ENCODE measurements around the gene AGK.

The AGK gene

GRCh38 chr7:141600168-141601006, 49.2 kb downstream of the AGK start:
- Histone ChIP-seq H3K9me3 (no peaks in the 10 kb centered on the region), H3K27ac (no peak overlapping the region), H3K4me1 (ENCODE audit: control insufficient read depth in 1 of 2, insufficient read depth in 1 of 2, low read depth in 1 of 2, low read length in 1 of 2) (no peaks in the 10 kb centered on the region), H3K36me3 (no peaks in the 10 kb centered on the region), H3K27me3 (no peaks in the 10 kb centered on the region), H3K4me3 (ENCODE audit: low read depth in 1 of 2, low read length in 1 of 2) (no peak overlapping the region)
- no peak for TF ChIP-seq CTCF (IDR thresholded peaks at IDR 0.05)

GRCh38 chr7:141609576-141609975, 58.4 kb downstream of the AGK start:
- Histone ChIP-seq H3K9me3 (no peaks in the 10 kb centered on the region), H3K4me1 (ENCODE audit: control insufficient read depth in 1 of 2, insufficient read depth in 1 of 2, low read depth in 1 of 2, low read length in 1 of 2) (no peaks in the 10 kb centered on the region), H3K27ac (no peak overlapping the region), H3K36me3 (no peaks in the 10 kb centered on the region), H3K4me3 (ENCODE audit: low read depth in 1 of 2, low read length in 1 of 2) (no peak overlapping the region), H3K27me3 (no peaks in the 10 kb centered on the region)
- TF ChIP-seq CTCF (IDR thresholded peaks at IDR 0.05) = no peak

- no peaks in the 10 kb centered on the region for H3K27me3 ChIP-seq
- no peak for TF ChIP-seq CTCF (IDR thresholded peaks at IDR 0.05)
- H3K4me3 ChIP-seq (ENCODE audit: low read depth in 1 of 2, low read length in 1 of 2) = no peak overlapping the region
- H3K36me3 ChIP-seq = no peaks in the 10 kb centered on the region
- H3K27ac ChIP-seq = no peak overlapping the region
- no peaks in the 10 kb centered on the region for H3K9me3 ChIP-seq
- H3K4me1 ChIP-seq (ENCODE audit: control insufficient read depth in 1 of 2, insufficient read depth in 1 of 2, low read depth in 1 of 2, low read length in 1 of 2) = no peaks in the 10 kb centered on the region
Measured at GRCh38 chr7:141610671-141611070, 59.5 kb downstream of the AGK start.

DNA sequence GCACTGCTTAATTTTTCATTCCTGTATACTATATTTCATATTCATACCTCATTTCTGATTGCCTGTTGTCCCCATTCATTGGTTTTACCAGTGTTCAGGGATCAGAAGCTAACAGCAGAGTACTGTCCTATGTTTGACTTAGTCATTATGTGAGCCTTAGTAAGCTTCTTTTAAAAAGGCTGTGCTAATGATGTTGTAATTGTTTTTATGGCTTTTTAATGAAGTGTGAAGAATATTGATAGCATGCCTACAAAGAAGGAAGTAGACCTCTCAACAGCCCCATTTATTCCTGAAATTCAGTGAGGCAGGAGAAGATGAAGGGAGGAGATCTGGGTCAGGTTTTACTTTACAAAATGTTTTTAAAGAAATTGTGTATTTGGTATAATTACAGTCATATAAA, 61.7 kb downstream of the AGK start:
- TF ChIP-seq CTCF (IDR thresholded peaks at IDR 0.05) = no peak
- Histone ChIP-seq H3K4me3 (ENCODE audit: low read depth in 1 of 2, low read length in 1 of 2) (no peak overlapping the region), H3K9me3 (no peaks in the 10 kb centered on the region), H3K27ac (no peak overlapping the region), H3K27me3 (no peaks in the 10 kb centered on the region), H3K36me3 (no peaks in the 10 kb centered on the region), H3K4me1 (ENCODE audit: control insufficient read depth in 1 of 2, insufficient read depth in 1 of 2, low read depth in 1 of 2, low read length in 1 of 2) (no peaks in the 10 kb centered on the region)

GRCh38 chr7:141617280-141617679, 66.1 kb downstream of the AGK start:
- Histone ChIP-seq H3K36me3 (peaks cover 3% of the 10 kb centered on the region), H3K9me3 (no peaks in the 10 kb centered on the region), H3K27me3 (no peaks in the 10 kb centered on the region), H3K4me1 (ENCODE audit: control insufficient read depth in 1 of 2, insufficient read depth in 1 of 2, low read depth in 1 of 2, low read length in 1 of 2) (no peaks in the 10 kb centered on the region), H3K27ac (no peak overlapping the region), H3K4me3 (ENCODE audit: low read depth in 1 of 2, low read length in 1 of 2) (no peak overlapping the region)
- TF ChIP-seq CTCF (IDR thresholded peaks at IDR 0.05) = no peak
